ENCODE data around the gene VSX1. TPM values are rescaled to one million over a fixed set of nuclear protein-coding genes. Genes with fewer than 3 reads are reported as not detected.

The VSX1 gene
- total and polyA plus RNA-seq, 9 of the 15 experiments (the other 6 are each of a cell fraction or from before 2014, with no cell fraction given) = not detected

- no peak overlapping the region for H3K4me3 ChIP-seq
- H3K9ac ChIP-seq (ENCODE audit: insufficient read depth in 1 of 2, low read depth in 2 of 2, low read length in 2 of 2) = no peak overlapping the region
- H3K9me3 ChIP-seq (replicated peaks; ENCODE audit: control insufficient read depth, insufficient read depth, low read depth, low read length) = no peaks in the 10 kb centered on the region
- no peaks in the 10 kb centered on the region for H3K36me3 ChIP-seq (ENCODE audit: control insufficient read depth, insufficient read depth, low read length)
- H4K20me1 ChIP-seq (replicated peaks; ENCODE audit: control insufficient read depth, insufficient read depth, low read length) = no peaks in the 10 kb centered on the region
- no peak overlapping the region for H3K27ac ChIP-seq (ENCODE audit: extremely low read depth, low read depth, low read length)
- peaks cover 0 to 28% of the 10 kb centered on the region in 2 experiments; a peak in 3 of 5 replicates for H3K27me3 ChIP-seq (ENCODE audit: control insufficient read depth in 2 of 2, insufficient read depth in 2 of 2, low read length in 2 of 2)
- no TSS peak for BruUV-seq (replicated peaks)
- in situ Hi-C loops (cut with MboI) (no loop called here), intact Hi-C loops (cut with micrococcal nuclease) (no loop called here)
- FAIRE-seq (no peak), DNase-seq (ENCODE audit: extremely low read depth in 1 of 4, low spot score in 3 of 4) (peak in 1 of 4 experiments; percentile 12), ATAC-seq (peak; percentile 42; the same call in 2 of the 3 replicates)
- H3K4me2 ChIP-seq (ENCODE audit: insufficient read depth, low read length) = no peak overlapping the region
- H2AFZ ChIP-seq (ENCODE audit: low read depth, low read length) = no peak overlapping the region
- H3K4me1 ChIP-seq (replicated peaks in 1 of 2; ENCODE audit: control insufficient read depth in 2 of 2, insufficient read depth in 2 of 2, low read length in 2 of 2) = peaks cover 4 to 11% of the 10 kb centered on the region in 2 experiments; a peak in 3 of 5 replicates
- TF ChIP-seq ZBTB8A (IDR thresholded peaks at IDR 0.05; ENCODE audit: partially characterized antibody) = no peak
- peak; percentile 49 for TF ChIP-seq EGR1 (conservative IDR thresholded peaks at IDR 0.05)
- ChIA-PET CTCF (ENCODE audit: low intra/inter-chr PET ratio) (no interaction called here), POLR2A (no interaction called here)
- 16% methylated on average over 22 of the region's 29 CpGs for WGBS (ENCODE audit: insufficient coverage, low coverage, missing lambda C conversion rate)
- no peaks in the 10 kb centered on the region for H3K79me2 ChIP-seq (ENCODE audit: control insufficient read depth, insufficient read depth, low read length)
- H3K9me1 ChIP-seq (ENCODE audit: control insufficient read depth, insufficient read depth, low read length) = no peaks in the 10 kb centered on the region
Measured at GRCh38 chr20:25032478-25033264, 49.3 kb downstream of the VSX1 start.

- DNase-seq (ENCODE audit: extremely low read depth in 1 of 4, low spot score in 3 of 4) (peak; percentile 11 to 63 (median 55)), FAIRE-seq (no peak), ATAC-seq (0 out of 3 replicates have a peak, but pooled peaks have one; percentile 47)
- Histone ChIP-seq H3K4me1 (replicated peaks in 1 of 2; ENCODE audit: control insufficient read depth in 2 of 2, insufficient read depth in 2 of 2, low read length in 2 of 2) (peaks cover 4 to 11% of the 10 kb centered on the region in 2 experiments; a peak in 3 of 5 replicates), H3K9me3 (replicated peaks; ENCODE audit: control insufficient read depth, insufficient read depth, low read depth, low read length) (no peaks in the 10 kb centered on the region), H4K20me1 (replicated peaks; ENCODE audit: control insufficient read depth, insufficient read depth, low read length) (no peaks in the 10 kb centered on the region), H3K9me1 (ENCODE audit: control insufficient read depth, insufficient read depth, low read length) (no peaks in the 10 kb centered on the region), H3K79me2 (ENCODE audit: control insufficient read depth, insufficient read depth, low read length) (no peaks in the 10 kb centered on the region), H3K36me3 (ENCODE audit: control insufficient read depth, insufficient read depth, low read length) (no peaks in the 10 kb centered on the region), H3K27me3 (ENCODE audit: control insufficient read depth in 2 of 2, insufficient read depth in 2 of 2, low read length in 2 of 2) (peaks cover 0 to 26% of the 10 kb centered on the region in 2 experiments; a peak in 3 of 5 replicates), H3K27ac (ENCODE audit: extremely low read depth, low read depth, low read length) (no peak overlapping the region), H3K9ac (ENCODE audit: insufficient read depth in 1 of 2, low read depth in 2 of 2, low read length in 2 of 2) (no peak overlapping the region), H3K4me3 (no peak overlapping the region), H3K4me2 (ENCODE audit: insufficient read depth, low read length) (no peak overlapping the region), H2AFZ (ENCODE audit: low read depth, low read length) (no peak overlapping the region)
- peak; percentile 86 for TF ChIP-seq USF1 (CRISPR knock-in tag; IDR thresholded peaks at IDR 0.05)
- peak; percentile 90 for TF ChIP-seq USF2 (CRISPR knock-in tag; IDR thresholded peaks at IDR 0.05)
- TF ChIP-seq KAT7 (CRISPR knock-in tag; IDR thresholded peaks at IDR 0.05; ENCODE audit: borderline replicate concordance) = no peak
- TF ChIP-seq RUNX1 (IDR thresholded peaks at IDR 0.05; ENCODE audit: low read depth) = no peak
- 0 out of 2 replicates have a peak, but pooled peaks have one; percentile 24 for TF ChIP-seq L3MBTL2 (IDR thresholded peaks at IDR 0.05)
- peak; percentile 71 for TF ChIP-seq NFYB (IDR thresholded peaks at IDR 0.05; ENCODE audit: extremely low read depth, insufficient read length)
- TF ChIP-seq FOS (IDR thresholded peaks at IDR 0.05; ENCODE audit: extremely low read depth, insufficient read length) = peak; percentile 7
- TF ChIP-seq RAD51 (IDR thresholded peaks at IDR 0.05; ENCODE audit: borderline replicate concordance, low read depth) = peak; percentile 63; the same call in 1 of the 2 replicates
- no peak for TF ChIP-seq ZZZ3 (IDR thresholded peaks at IDR 0.05)
- BruUV-seq (replicated peaks) = no TSS peak
- intact Hi-C loops (cut with micrococcal nuclease) = no loop called here
- CTCF ChIA-PET (ENCODE audit: low intra/inter-chr PET ratio) = no interaction called here
- POLR2A ChIA-PET = no interaction called here
- in situ Hi-C loops (cut with MboI) = no loop called here
- 19% methylated on average over 11 of the region's 16 CpGs for WGBS (ENCODE audit: insufficient coverage, low coverage, missing lambda C conversion rate)
Measured at GRCh38 chr20:25032065-25032477, 49.9 kb downstream of the VSX1 start.

All from K562 (cell line).